Keratinocyte (primary cell): ENCODE results near the gene ACSM2B. TPM values are rescaled to one million over a fixed set of nuclear protein-coding genes. Genes with fewer than 3 reads are reported as not detected.

Experiments used
- DNase-seq: peaks from one replicate; pipeline ENCODE4 v3.0.0-alpha.2; 2011; ENCODE audit warnings: low read depth, missing footprints, low spot score
- FAIRE-seq: peaks from 2 replicates; lab custom pipeline; 2011; peaks lifted over from hg19 to GRCh38; lab: Jason Lieb, UNC
- H2AFZ ChIP-seq: 2 replicates; pipeline ENCODE4 v1.6.0; 2012; ENCODE audit warnings: low read length, control low read depth, inconsistent platforms; ENCODE audit not compliant: control insufficient read depth
- H3K27ac ChIP-seq: 2 replicates; pipeline ENCODE4 v1.5.1; 2011; ENCODE audit warnings: low read length; ENCODE audit not compliant: control insufficient read depth, insufficient read depth
- H3K27me3 ChIP-seq: 3 replicates; pipeline ENCODE4 v1.6.0; 2011; ENCODE audit warnings: low read length; ENCODE audit not compliant: control insufficient read depth, insufficient read depth; ENCODE audit errors: extremely low read depth
- H3K36me3 ChIP-seq, 2 experiments: 2 replicates in 1 of 2; 3 replicates in 1 of 2; pipeline ENCODE4 v1.5.1; 2011; ENCODE audit warnings: low read length in 2 of 2, mild to moderate bottlenecking in 1 of 2; ENCODE audit not compliant: control insufficient read depth in 2 of 2, insufficient read depth in 2 of 2; ENCODE audit errors: extremely low read depth in 1 of 2
- H3K4me1 ChIP-seq: 3 replicates; pipeline ENCODE4 v1.5.1; 2011; ENCODE audit warnings: low read length; ENCODE audit not compliant: control insufficient read depth, insufficient read depth; ENCODE audit errors: extremely low read depth
- H3K4me2 ChIP-seq: 3 replicates; pipeline ENCODE4 v1.6.0; 2011; ENCODE audit warnings: low read depth, low read length; ENCODE audit not compliant: control insufficient read depth, insufficient read depth; ENCODE audit errors: extremely low read depth
- H3K4me3 ChIP-seq, 3 experiments: fragments of 200-600 bp in 1 of 3; sonication (generic) in 1 of 3; 2 replicates in 2 of 3; 3 replicates in 1 of 3; pipeline ENCODE4 v1.5.1; 2011 to 2016; ENCODE audit warnings: low read length in 3 of 3, mild to moderate bottlenecking in 3 of 3, control low read depth in 2 of 3, inconsistent platforms in 1 of 3, low read depth in 1 of 3, mixed read lengths in 1 of 3, mixed run types in 1 of 3, moderate library complexity in 1 of 3; ENCODE audit not compliant: control insufficient read depth in 2 of 3, insufficient read depth in 2 of 3; ENCODE audit errors: extremely low read depth in 1 of 3
- H3K79me2 ChIP-seq: 2 replicates; pipeline ENCODE4 v1.6.0; 2012; ENCODE audit warnings: low read length; ENCODE audit not compliant: control insufficient read depth, insufficient read depth
- H3K9ac ChIP-seq: 3 replicates; pipeline ENCODE4 v1.6.0; 2011; ENCODE audit warnings: low read length; ENCODE audit not compliant: control insufficient read depth, insufficient read depth; ENCODE audit errors: extremely low read depth
- H3K9me1 ChIP-seq: 3 replicates; pipeline ENCODE4 v1.6.0; 2011; ENCODE audit warnings: low read length; ENCODE audit not compliant: control insufficient read depth, insufficient read depth; ENCODE audit errors: extremely low read depth
- H3K9me3 ChIP-seq: 2 replicates; pipeline ENCODE4 v1.5.1; 2012; ENCODE audit warnings: low read depth, low read length; ENCODE audit not compliant: control insufficient read depth
- H4K20me1 ChIP-seq: 3 replicates; pipeline ENCODE4 v1.6.0; 2011; ENCODE audit warnings: low read length; ENCODE audit not compliant: control insufficient read depth, insufficient read depth; ENCODE audit errors: extremely low read depth
- CTCF ChIP-seq, 3 experiments: IDR thresholded peaks in 1 of 3; conservative IDR thresholded peaks in 1 of 3; optimal IDR thresholded peaks in 1 of 3; 2 replicates in 2 of 3; 3 replicates in 1 of 3; pipeline versions ENCODE3 to v1.5.1; 2011; ENCODE audit warnings: low read length in 3 of 3, mild to moderate bottlenecking in 3 of 3, moderate library complexity in 2 of 3, control low read depth in 1 of 3, inconsistent platforms in 1 of 3; ENCODE audit not compliant: insufficient read depth in 2 of 3; ENCODE audit errors: extremely low read depth in 1 of 3
- EZH2 ChIP-seq: IDR thresholded peaks from one replicate; pipeline ENCODE4 v1.6.1; 2012; ENCODE audit warnings: inconsistent platforms, mild to moderate bottlenecking, low read length, moderate library complexity
- dilution Hi-C: fragments of 300-500 bp; cut with MboI; formaldehyde crosslinking; loops from one replicate; pipeline ENCODE4 v1.7.0; 2020; ENCODE audit warnings: low sequenced_read_pairs; ENCODE audit not compliant: extremely low pct_ligation_motif_present
- polyA plus RNA-seq, 5 experiments: library from polyadenylated mRNA; depleted of rRNA in 3 of 5; stranded (reverse) in 3 of 5; stranded (forward) in 1 of 5; unstranded in 1 of 5; fragments of >200 nt; gene quantifications; 1 replicate in 1 of 5; 2 replicates in 3 of 5; 3 replicates in 1 of 5; pipeline versions ENCODE4 v1.2.1 to v1.2.3, GENCODE V29; 2011 to 2012; ENCODE audit warnings: missing spikeins in 2 of 5, low read depth in 1 of 5, low replicate concordance in 1 of 5

The ACSM2B gene
- polyA plus RNA-seq, 1 donor (not counting 4 experiments of a cell fraction or from before 2014, with no cell fraction given) = not detected

DNA sequence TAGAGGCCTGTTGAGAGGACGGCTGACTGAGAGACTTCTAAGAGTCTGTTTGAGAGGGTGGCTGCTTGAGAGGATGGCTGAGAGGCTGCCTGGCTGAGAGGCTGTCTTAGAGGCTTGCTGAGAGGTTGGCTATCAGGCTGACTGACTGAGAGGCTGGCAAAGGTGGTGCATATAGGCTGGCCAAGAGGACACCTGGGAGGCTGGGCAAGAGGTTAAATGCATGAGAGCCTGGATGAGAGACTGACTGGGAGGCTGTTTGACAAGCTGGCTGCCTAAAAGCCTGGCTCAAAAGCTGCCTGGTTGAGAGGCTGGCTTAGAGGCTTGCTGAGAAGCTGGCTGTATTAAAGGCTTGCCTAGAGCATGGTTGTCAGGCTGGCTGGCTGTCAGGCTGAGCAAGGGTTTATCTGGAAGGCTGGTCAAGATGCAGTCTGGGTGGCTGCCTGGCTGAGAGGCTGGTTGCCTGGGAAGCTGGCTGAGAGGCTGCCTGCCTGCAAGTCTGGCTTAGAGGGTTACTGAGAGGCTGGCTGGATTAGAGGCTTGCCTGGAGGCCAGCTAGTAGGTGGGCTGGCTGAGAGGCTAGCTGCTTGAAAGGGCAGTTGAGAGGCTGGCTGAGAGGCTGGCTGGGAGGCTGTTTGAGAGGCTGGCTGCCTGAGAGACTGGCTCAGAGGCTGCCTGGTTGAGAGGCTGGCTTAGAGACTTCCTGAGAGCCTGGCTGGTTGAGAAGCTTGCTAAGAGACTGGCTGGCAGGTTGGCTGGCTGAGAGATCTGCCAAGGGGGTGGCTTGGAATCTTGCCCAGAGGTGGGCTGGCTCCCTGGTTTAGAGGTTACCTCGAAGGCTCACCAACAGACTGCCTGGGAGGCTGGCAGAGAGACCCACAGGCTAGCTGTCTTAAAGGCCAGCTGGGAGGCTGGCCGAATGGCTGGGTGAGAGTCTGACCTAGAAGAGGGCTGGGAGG, 38.3 kb upstream of the ACSM2B start:
- Histone ChIP-seq H3K36me3 (no peaks in the 10 kb centered on the region), H3K79me2 (no peaks in the 10 kb centered on the region), H3K9ac (no peak overlapping the region), H3K4me1 (no peaks in the 10 kb centered on the region), H3K27ac (no peak overlapping the region), H3K9me3 (no peaks in the 10 kb centered on the region), H3K9me1 (no peaks in the 10 kb centered on the region), H3K4me3 (no peak overlapping the region), H3K27me3 (no peaks in the 10 kb centered on the region), H4K20me1 (no peaks in the 10 kb centered on the region), H2AFZ (no peak overlapping the region), H3K4me2 (no peak overlapping the region)
- no peak for DNase-seq
- dilution Hi-C loops = no loop called here
- no peak for TF ChIP-seq CTCF (optimal IDR thresholded peaks at IDR 0.05 in 1 of 3, IDR thresholded peaks at IDR 0.05 in 1 of 3, conservative IDR thresholded peaks at IDR 0.05 in 1 of 3; ENCODE audit: extremely low read depth in 1 of 3, insufficient read depth in 2 of 3, low read length in 3 of 3)
- no peak for TF ChIP-seq EZH2
- no peak for FAIRE-seq

DNA sequence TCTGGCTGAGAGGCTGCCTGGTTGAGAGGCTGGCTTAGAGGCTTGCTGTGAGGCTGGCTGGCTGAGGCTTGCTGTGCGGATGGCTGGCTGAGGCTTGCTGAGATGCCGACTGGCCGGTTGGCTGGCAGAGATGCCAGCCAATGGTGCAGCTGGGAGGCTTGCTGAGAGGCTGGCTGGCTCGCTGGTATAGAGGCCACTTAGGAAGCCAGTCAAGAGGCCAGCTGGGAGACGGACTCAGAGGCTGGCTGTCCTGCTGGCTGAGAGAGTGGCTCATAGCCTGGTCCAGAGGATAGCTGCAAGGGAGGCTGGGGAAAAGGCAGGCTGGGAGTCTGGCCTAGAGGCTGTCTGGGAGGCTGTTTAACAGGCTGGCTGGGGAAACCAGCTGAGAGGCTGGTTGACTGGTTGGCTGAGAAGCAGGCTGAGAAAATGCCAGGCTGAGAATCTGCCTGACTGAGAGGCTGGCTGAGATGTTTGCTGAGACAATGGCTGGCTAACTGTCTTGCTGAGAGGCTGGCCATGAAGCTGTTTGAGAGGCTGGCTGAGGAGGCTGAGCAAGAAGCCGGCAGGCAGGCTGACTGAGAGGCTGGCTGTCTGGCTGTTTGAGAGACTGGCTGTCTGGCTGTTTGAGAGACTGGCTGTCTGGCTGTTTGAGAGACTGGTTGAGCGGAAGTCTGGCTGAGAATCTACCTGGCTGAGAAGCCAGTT, 37.5 kb upstream of the ACSM2B start:
- H3K4me1 ChIP-seq = no peaks in the 10 kb centered on the region
- H3K9me1 ChIP-seq = no peaks in the 10 kb centered on the region
- no peak overlapping the region for H2AFZ ChIP-seq
- H3K79me2 ChIP-seq = no peaks in the 10 kb centered on the region
- no peaks in the 10 kb centered on the region for H4K20me1 ChIP-seq
- no peaks in the 10 kb centered on the region for H3K9me3 ChIP-seq
- no peaks in the 10 kb centered on the region for H3K27me3 ChIP-seq
- no peak overlapping the region for H3K27ac ChIP-seq
- H3K9ac ChIP-seq = no peak overlapping the region
- no peak for DNase-seq
- FAIRE-seq = no peak
- H3K4me2 ChIP-seq = no peak overlapping the region
- dilution Hi-C loops = no loop called here
- no peak overlapping the region for H3K4me3 ChIP-seq
- TF ChIP-seq CTCF (optimal IDR thresholded peaks at IDR 0.05 in 1 of 3, IDR thresholded peaks at IDR 0.05 in 1 of 3, conservative IDR thresholded peaks at IDR 0.05 in 1 of 3; ENCODE audit: extremely low read depth in 1 of 3, insufficient read depth in 2 of 3, low read length in 3 of 3) = no peak
- no peak for TF ChIP-seq EZH2
- no peaks in the 10 kb centered on the region for H3K36me3 ChIP-seq
